COLO668 (cell line): Measurements from ENCODE around the gene HSPBAP1.
"Not testable (repeated sequence)": the region's sequence is repeated elsewhere in the genome, so short reads cannot be mapped to it uniquely, and the experiment has no call there.

Source experiments
- DNase-seq: peaks from one replicate; lab custom pipeline; 2025; ENCODE audit not compliant: unreplicated experiment; lab: John Stamatoyannopoulos, UW

Gene HSPBAP1

GRCh38 chr3:122785231-122785630 is 8.4 kb downstream of the HSPBAP1 start:
- DNase-seq: no peak

- no peak for DNase-seq
These were observed 9.2 kb downstream of the HSPBAP1 start for GRCh38 chr3:122784436-122784835.

GRCh38 chr3:122782804-122783203 is 10.8 kb downstream of the HSPBAP1 start:
- no peak for DNase-seq

DNA sequence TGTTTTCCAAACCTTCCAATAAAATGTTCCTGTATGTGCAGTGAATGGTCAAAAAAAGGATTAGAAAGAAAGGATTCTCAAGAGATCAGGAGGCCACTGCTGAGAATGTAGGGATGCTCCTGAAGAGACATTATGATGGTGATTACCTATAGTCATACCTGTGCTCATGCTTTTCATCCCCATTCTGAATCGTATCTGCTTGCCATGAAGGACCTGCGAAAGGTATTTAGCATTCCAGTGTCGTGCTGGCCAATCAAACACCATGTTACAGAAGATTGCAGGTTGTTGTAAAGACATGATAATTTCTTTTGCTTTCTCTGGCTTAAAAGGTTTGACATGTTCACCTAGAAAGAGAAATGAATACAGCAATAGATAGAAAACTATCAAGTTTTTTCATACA is 16.1 kb downstream of the HSPBAP1 start:
- no peak for DNase-seq

DNA sequence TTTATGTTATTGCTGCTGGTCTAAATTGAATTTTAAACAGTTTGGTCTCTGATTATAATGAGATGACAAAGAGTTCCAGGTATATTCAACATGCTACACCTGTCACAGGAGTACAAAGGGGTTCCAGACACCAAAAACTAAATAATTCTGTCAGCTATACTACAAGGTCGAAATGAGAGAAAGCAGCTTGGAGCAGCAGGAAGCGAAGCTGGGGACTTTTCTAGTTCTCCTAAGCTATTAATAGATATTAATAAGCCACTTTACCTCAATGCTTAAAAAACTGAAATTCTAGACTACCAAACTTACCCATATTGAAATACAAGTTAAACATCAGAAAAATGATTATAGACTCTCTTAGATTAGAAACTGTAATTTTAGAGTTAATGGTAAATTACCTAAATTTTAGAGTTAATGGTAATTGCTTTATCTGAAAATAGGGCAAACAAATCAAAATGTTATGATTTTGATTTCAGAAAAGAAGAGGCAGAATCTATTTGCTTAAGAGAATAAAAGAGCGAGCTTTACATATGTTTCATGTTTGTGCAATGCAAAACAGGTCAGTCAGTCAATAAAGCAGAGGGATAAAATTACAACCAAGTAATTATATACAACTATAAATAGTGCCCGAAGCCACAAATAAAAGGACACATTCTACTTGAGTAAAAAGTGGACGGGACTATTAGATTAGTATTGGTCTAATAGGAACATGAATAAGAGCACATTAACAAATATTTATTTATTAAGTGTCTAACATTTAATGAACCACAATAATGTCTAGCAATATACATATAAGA is 16.8 kb downstream of the HSPBAP1 start:
- DNase-seq: no peak

DNA sequence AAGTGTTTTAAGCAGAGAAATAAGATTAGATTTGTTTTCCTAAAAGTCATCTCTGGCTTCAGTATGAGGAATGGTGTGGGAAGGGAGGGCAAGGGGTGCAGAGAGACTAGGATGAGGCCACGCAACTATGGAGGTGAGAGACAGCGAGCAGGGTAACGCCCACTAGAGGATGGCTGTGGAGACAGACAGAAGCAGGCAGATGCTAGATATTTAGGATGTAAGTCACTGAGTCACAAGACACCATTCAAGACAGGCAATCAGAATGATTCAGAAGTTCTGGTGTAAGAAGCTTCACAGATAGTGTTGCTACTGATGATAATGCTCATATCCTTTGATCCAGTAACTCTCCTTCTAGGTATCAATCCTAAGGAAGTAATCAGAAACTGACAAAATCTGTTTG is 19.1 kb downstream of the HSPBAP1 start:
- DNase-seq: no peak

DNA sequence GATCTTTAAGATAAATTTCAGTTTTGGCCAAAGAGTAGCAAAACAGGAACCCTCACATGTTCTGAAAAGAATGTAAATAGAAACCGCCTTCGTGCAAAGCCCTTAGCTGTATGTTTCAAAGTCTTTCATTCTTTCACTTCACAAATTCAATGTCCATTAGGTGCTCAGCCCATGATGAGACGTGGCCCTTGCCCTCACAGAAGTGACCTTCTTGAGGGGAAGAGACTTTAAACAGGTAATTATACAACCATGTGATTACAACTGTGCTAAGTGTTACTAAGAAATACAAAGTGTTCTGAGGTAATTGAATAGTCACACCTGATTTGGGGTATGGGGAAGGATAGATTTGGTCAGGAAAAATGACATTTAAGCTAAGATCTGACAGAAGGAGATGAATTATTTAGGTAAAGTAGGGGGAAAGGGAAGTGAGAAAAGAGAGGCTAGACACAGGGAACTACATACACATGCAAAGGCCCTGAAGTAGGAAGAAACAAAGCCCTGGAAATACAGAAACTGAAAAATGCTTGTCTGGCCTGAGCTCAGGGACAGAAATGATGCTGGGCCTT is 19.6 kb downstream of the HSPBAP1 start:
- DNase-seq: no peak

DNA sequence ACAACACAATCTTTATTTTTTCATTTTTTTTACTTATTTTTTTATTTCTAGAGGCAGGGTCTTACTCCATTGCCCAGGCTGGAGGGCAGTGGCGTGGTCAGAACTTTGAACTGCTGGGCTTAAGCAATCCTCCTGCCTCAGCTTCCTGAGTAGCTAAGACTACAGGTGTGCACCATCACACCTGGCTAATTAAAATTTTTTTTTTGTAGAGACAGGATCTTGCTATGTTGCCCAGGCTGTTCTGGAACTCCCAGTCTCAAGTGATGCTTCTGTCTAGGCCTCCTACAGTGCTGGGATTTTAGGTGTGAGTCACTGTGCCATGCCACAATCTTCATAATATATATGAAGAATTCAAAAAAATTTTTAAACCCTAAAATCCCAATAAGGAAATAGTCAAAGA is 20.8 kb downstream of the HSPBAP1 start:
- DNase-seq: no peak

- DNase-seq: no peak
These were observed 23.0 kb downstream of the HSPBAP1 start for GRCh38 chr3:122770521-122771202.

GRCh38 chr3:122767540-122768372 is 25.9 kb downstream of the HSPBAP1 start:
- no peak for DNase-seq

DNA sequence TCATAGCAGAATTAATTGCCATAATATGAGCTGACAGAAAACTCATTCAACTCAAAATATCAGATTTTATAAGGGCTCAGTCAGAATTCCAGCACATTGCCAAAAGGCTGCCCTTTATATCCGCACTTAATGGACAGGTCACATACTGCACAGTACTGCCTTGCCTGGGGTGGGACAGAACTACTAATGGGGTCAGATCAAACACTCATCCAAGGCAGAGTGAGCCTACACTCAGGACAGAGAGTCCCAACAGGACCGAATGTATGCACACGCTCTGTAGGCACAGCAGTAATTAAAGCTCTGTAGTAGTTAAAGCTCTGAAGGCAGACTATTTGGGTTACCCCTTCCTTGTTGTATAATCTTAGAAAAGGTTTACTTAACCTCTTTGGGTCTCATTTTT is 27.2 kb downstream of the HSPBAP1 start:
- DNase-seq: no peak

GRCh38 chr3:122760453-122761271 is 33.0 kb downstream of the HSPBAP1 start:
- DNase-seq: no peak

DNA sequence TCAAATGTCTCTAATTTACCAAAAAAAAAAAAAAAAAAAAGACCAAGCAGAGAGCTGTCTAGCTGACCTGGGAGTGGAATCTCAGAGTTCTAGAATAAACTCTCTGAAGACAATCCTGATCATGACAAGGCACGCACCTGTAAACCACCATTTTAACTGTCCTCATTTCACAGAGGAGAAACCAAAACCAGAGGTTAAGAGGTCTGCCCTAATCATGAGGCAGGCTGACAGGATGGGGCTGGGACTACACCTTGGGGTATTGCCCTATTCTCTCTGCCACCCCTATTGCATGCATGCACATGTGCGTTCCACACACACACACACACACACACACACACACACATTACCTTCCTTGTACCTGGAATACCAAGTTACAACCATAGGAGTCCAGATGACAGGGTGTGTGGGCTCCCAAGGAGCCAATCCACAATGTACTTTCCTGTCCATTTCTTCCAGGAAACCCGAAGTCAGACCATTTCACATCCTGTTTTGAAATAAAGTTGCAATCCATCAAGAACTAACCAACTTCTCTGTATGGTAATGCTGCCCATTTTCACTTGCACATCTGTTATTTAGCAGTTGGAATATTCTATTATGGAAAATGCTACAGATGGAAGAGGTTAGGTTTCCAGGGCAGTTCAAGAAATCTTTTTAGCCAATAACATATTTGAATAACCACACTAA is 34.6 kb downstream of the HSPBAP1 start:
- no peak for DNase-seq

GRCh38 chr3:122755491-122755890 is 38.1 kb downstream of the HSPBAP1 start:
- no peak for DNase-seq

GRCh38 chr3:122754929-122755328 is 38.7 kb downstream of the HSPBAP1 start:
- no peak for DNase-seq

- no peak for DNase-seq
These were observed 45.3 kb downstream of the HSPBAP1 start for GRCh38 chr3:122748347-122748746.

DNA sequence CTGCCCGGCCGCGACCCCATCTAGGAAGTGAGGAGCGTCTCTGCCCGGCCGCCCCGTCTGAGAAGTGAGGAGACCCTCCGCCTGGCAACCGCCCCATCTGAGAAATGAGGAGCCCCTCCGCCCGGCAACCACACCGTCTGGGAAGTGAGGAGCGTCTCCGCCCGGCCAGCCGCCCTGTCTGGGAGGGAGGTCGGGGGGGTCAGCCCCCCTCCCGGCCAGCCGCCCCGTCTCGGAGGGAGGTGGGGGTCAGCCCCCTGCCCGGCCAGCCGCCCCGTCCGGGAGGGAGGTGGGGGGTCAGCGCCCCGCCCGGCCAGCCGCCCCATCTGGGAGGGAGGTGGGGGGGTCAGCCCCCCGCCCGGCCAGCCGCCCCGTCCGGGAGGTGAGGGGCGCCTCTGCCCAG is 46.3 kb downstream of the HSPBAP1 start:
- DNase-seq: not testable (repeated sequence)

DNA sequence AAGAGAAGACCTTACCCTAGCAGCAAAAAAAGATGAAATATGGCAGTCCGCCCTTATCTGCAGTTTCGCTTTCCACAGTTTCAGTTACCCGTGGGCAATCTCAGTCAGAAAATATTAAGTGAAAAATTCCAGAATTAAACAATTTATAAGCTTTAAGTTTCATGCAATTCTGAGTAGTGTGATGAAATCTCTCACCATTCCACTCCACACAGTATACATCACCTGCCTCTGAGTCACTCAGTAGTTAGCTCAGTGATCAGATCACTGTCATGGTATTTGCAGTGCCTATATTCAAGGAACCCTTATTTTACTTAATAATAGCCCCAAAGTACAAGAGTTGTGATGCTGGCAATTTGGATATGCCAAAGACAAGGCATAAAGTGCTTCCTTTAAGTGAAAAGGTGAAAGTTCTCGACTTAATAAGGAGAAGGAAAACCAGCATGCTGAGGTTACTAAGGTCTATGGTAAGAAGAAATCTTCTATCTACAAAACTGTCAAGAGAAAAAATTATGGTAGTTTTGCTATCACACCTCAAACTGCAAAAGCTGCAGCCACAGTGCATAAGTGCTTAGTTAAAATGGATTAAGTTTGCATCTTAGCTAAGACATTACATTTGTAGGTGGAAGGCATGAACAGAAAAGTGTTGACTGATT is 48.1 kb downstream of the HSPBAP1 start:
- no peak for DNase-seq

DNA sequence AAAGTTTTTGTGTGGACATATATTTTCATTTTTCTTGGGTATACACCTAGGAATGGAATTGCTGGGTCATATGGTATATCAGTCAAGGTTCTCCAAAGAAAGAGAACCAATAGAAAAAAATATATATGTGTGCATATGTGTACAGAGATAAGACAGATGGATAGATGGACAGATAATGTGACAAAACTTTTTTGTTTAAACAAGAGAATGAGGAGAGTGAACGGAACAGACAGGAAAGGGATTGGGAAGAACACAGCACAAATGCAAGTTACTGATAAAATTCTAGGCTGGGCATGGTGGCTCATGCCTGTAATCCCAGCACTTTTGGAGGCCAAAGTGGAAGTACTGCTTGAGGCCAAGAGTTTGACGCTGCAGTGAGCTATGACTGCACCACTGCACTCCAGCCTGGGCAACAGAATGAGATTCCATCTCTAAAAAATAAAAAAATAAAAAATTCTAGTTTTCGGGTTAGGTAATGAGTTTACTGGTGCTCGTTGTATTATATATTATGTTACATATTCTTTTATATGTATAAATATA is 50.0 kb downstream of the HSPBAP1 start:
- no peak for DNase-seq
